GM12892 (cell line): Measurements from ENCODE around the gene CARD9.
A peak's percentile ranks its signal among the peaks of the same experiment; 100 is the strongest.
"Not testable (repeated sequence)": the region's sequence is repeated elsewhere in the genome, so short reads cannot be mapped to it uniquely, and the experiment has no call there.

Experiments
- DNase-seq: peaks from one replicate; pipeline ENCODE4 v3.0.0; 2011; ENCODE audit not compliant: insufficient read length
- FAIRE-seq: peaks from 2 replicates; lab custom pipeline; 2011; peaks lifted over from hg19 to GRCh38; lab: Jason Lieb, UNC
- POLR2A ChIP-seq: IDR thresholded peaks from 2 replicates; pipeline ENCODE4 v1.6.1; 2011; ENCODE audit warnings: low read depth, low read length, control low read depth
- POLR2AphosphoS5 ChIP-seq: IDR thresholded peaks from 2 replicates; pipeline ENCODE4 v1.6.1; 2011; ENCODE audit warnings: low read depth, low read length, control low read depth
- TAF1 ChIP-seq: IDR thresholded peaks from 2 replicates; pipeline ENCODE4 v1.6.1; 2011; ENCODE audit warnings: low read depth, mild to moderate bottlenecking, control low read depth, low read length, borderline replicate concordance

The CARD9 gene

GRCh38 chr9:136409557-136410455 is 36.3 kb upstream of the CARD9 start:
- DNase-seq (peak; percentile 54), FAIRE-seq (peak; percentile 53)
- TF ChIP-seq POLR2AphosphoS5, result no peak; the same call in 1 of the 2 replicates
- TF ChIP-seq POLR2A, result no peak
- TF ChIP-seq TAF1, result no peak

GRCh38 chr9:136407911-136408310 is 34.4 kb upstream of the CARD9 start:
- no peak for DNase-seq
- no peak for FAIRE-seq

DNA sequence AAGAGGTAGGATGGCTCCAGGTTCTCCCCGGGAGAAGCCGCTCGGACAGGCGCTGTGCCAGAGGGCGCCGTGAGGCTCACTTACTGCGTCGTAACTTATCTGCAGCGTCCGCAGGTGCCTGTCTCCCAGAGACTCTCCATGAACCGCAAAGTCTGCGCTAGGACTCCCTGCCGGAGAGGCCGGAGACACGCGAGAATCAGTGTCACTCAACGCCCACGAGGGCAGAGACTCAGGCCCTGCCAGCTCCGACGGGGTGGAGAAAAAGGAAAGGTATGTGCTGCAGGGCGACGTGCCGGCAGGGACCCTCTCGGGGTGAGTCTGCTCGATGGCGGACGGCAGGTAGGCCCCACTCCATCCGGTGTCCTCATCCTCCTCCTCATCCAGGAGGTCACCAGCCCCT is 33.6 kb upstream of the CARD9 start:
- DNase-seq, FAIRE-seq: not testable (repeated sequence)
- TF ChIP-seq POLR2A, result 0 out of 2 replicates have a peak, but pooled peaks have one; percentile 30

More at GRCh38 chr9:136407911-136408310, 34.4 kb upstream of the CARD9 start:
- TF ChIP-seq TAF1, result no peak
- no peak for TF ChIP-seq POLR2A
- no peak for TF ChIP-seq POLR2AphosphoS5

DNA sequence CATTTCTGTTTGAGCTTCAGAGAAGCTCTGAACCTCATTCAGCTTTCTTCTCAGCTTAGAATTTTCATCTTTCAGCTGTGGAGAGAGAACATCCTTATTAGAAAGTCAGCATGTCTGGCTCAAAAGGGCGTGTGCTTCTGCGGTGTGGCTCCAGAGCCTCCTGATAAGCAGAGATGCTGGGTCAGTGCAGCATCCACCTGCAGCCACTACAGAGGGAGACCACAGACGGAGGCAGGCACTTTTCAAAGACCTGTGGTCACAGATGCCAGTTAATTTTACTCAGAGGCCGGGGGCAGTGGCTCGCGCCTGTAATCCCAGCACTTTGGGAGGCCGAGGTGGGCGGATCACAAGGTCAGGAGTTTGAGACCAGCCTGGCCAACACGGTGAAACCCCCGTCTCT is 32.4 kb upstream of the CARD9 start:
- DNase-seq, FAIRE-seq: not testable (repeated sequence)

DNA sequence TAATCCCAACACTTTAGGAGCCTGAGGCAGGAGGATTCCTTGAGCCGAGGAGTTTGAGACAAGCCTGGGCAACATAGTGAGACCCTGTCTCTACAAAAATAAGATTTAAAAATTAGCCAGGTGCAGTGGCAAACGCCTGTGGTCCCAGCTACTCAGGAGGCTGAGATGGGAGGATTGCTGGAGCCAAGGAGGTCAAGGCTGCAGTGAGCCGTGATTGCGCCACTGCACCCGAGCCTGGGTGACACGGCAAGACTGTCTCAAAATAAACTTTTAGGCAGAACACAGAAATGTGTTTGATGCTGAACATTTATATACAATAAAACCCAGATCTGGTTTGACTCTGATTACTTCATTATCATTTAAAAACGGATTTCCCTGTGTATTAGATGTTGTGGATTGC is 32.0 kb upstream of the CARD9 start:
- FAIRE-seq (no peak), DNase-seq (no peak)
- TF ChIP-seq TAF1, result no peak

- FAIRE-seq (peak; percentile 40), DNase-seq (no peak)
- TF ChIP-seq TAF1 (no peak), POLR2A (no peak), POLR2AphosphoS5 (no peak)
These were observed 31.3 kb upstream of the CARD9 start for GRCh38 chr9:136404801-136405136.

DNA sequence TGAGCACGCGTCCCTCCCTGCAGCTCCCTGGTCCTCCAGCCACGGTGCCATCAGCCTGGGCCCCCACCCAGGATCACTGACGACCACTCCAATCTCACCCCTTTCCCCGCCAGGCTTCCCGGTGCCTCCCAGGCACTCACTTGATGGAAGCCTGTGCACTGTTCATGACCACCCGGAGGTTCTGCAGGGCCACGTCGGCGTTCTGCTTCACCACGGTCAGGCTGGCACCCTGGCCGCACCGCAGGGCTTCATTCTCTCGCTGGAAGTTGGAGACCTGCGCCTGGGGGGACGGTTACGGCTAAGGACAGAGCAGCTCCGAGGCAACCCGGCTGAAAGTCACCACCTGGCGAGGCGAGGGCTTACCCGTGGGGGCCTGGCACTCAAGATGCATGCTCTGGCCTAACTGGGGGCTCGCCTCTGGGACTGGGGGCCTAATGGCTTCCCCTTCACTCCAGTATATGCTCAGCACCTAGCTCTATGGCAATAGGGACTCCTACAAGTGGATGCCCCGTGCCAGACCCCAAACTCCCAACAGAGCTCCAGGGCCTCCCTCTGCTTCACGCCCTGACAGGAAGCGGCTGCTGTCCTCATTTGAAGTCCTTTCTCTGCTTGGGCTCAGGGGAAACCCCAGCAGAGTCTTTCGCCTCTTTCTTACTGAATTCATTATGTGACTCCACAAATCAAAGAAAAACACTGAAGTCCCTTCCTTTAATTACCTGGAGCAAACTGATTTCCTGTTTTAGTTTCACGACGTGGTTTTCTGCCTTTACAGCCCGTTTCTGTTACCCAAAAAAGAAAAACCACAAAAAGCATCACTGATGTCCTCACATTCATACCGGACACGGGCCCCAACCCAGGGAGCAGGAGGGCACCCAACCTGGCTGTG is 30.7 kb upstream of the CARD9 start:
- TF ChIP-seq POLR2A (no peak), TAF1 (no peak), POLR2AphosphoS5 (no peak)
- peak; percentile 58 for DNase-seq
- peak; percentile 24 for FAIRE-seq

- DNase-seq, result peak; percentile 72
- TF ChIP-seq POLR2AphosphoS5, result peak; percentile 74; the same call in 1 of the 2 replicates
- TF ChIP-seq TAF1, result no peak
- peak; percentile 70 for TF ChIP-seq POLR2A
- FAIRE-seq, result peak; percentile 83
These were observed 30.1 kb upstream of the CARD9 start for GRCh38 chr9:136403538-136403914.

- FAIRE-seq, result no peak
These were observed 28.6 kb upstream of the CARD9 start for GRCh38 chr9:136402067-136402466.

DNA sequence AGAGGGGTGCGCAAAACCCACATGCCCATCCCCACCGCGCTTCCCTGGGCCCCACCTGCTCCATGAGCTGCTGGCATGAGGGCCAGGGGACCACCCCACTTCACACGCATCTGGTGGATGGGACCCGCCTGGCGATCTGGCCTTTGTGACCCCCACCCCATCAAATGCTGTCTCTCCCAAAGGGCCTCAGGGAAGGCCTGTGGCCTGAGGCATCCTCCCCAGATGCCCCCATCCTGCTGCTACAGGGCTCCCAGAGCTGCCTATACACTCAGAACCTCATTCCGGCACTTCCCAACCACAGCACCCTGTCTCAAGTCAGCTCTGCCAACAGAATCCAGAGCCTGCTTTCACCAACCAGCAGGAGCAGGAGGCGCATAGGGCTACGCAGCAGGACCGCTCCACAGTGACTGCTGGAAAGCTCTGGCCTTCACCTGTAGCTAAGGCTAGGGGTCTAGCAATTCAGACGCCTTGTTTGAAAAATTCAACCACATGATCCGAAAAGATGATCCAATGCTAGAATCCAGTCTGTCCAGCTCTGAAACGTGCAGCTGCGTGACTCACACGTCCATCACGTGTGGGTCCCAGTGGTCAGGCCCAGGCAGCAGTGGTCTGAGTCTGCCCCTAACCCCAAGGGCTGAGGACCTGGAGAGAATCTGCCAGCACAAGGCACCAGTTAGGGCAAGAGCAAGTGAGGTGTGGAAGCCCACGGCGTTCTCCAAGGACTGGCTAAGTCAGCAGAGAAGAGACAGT is 27.9 kb upstream of the CARD9 start:
- no peak for FAIRE-seq
- TF ChIP-seq POLR2AphosphoS5, result peak; percentile 61
- TF ChIP-seq TAF1, result no peak
- no peak; the same call in 1 of the 2 replicates for TF ChIP-seq POLR2A
- DNase-seq, result no peak

More at GRCh38 chr9:136402067-136402466, 28.6 kb upstream of the CARD9 start:
- TF ChIP-seq TAF1 (no peak), POLR2AphosphoS5 (no peak), POLR2A (no peak)
- DNase-seq, result no peak

- peak; percentile 97 for FAIRE-seq
- TF ChIP-seq TAF1, result peak; percentile 91
- peak; percentile 89; the same call in 1 of the 2 replicates for TF ChIP-seq POLR2A
- TF ChIP-seq POLR2AphosphoS5, result peak; percentile 66
- DNase-seq, result peak; percentile 98
These were observed 26.8 kb upstream of the CARD9 start, which contains the start of gene SNAPC4 for GRCh38 chr9:136400038-136400834. Gene SNAPC4, minus strand, starts transcription at chr9:136400170. Its CDS starts 1,742 bp downstream, at chr9:136398428.
